T-cell (primary cell): ENCODE results near the gene RAB26. TPM values are rescaled to one million over a fixed set of nuclear protein-coding genes. Genes with fewer than 3 reads are reported as not detected.

ENCODE experiments used
- ATAC-seq, 4 experiments: fragments of 200-7000 bp in 3 of 4; fragments of 150-1000 bp in 1 of 4; cut with Tn5 transposase; replicated peaks in 1 of 4; 1 replicate in 3 of 4; 2 replicates in 1 of 4; pipeline ENCODE4 v1.10.0; 2021; ENCODE audit warnings: moderate library complexity in 3 of 4, mild to moderate bottlenecking in 2 of 4, moderate number of reproducible peaks in 1 of 4
- CTCF ChIA-PET, 2 donors: fragments of 300-600 bp; sonication (Branson Sonifier 250); formaldehyde crosslinking; loops; one replicate each; lab custom pipeline; 2022; ENCODE audit warnings: antibody characterized with exemption in 2 of 2; lab: Charles Lee
- POLR2A ChIA-PET, 2 donors: fragments of 300-600 bp; sonication (Branson Sonifier 250); formaldehyde crosslinking; loops; one replicate each; lab custom pipeline; 2022; ENCODE audit warnings: antibody characterized with exemption in 2 of 2; lab: Charles Lee
- DNase-seq, 35 experiments: peaks; one replicate each; pipeline versions ENCODE4 v3.0.0 to v3.0.0-alpha.2; 2013 to 2023
- H3K27ac ChIP-seq: one replicate; pipeline ENCODE4 v1.5.1; 2013; ENCODE audit warnings: low read length
- H3K27me3 ChIP-seq, 2 experiments: replicated peaks in 1 of 2; 1 replicate in 1 of 2; 2 replicates in 1 of 2; pipeline versions ENCODE4 v1.6.1 to v1.7.0; 2013; ENCODE audit warnings: low read length in 1 of 2, mixed read lengths in 1 of 2; ENCODE audit not compliant: control insufficient read depth in 2 of 2, insufficient read depth in 2 of 2; ENCODE audit errors: extremely low read depth in 1 of 2
- H3K36me3 ChIP-seq, 2 donors: 1 replicate in 1 of 2; 2 replicates in 1 of 2; pipeline versions ENCODE4 v1.6.1 to v1.7.0; 2013; ENCODE audit warnings: low read length in 1 of 2; ENCODE audit not compliant: control insufficient read depth in 2 of 2, insufficient read depth in 1 of 2; ENCODE audit errors: extremely low read depth in 1 of 2
- H3K4me1 ChIP-seq, 2 experiments: 1 replicate in 1 of 2; 2 replicates in 1 of 2; pipeline versions ENCODE4 v1.6.1 to v1.7.0; 2013; ENCODE audit warnings: low read length in 2 of 2, mixed read lengths in 1 of 2; ENCODE audit not compliant: insufficient read depth in 2 of 2, control insufficient read depth in 1 of 2; ENCODE audit errors: extremely low read depth in 1 of 2
- H3K4me3 ChIP-seq, 2 donors: 1 replicate in 1 of 2; 2 replicates in 1 of 2; pipeline versions ENCODE4 v1.5.1 to v1.7.0; 2013; ENCODE audit warnings: mild to moderate bottlenecking in 2 of 2, low read length in 1 of 2, moderate library complexity in 1 of 2; ENCODE audit not compliant: control insufficient read depth in 1 of 2; ENCODE audit errors: extremely low read depth in 1 of 2
- H3K9me3 ChIP-seq: 2 replicates; pipeline ENCODE4 v1.7.0; 2013
- H3K27ac Mint-ChIP-seq, 2 donors: one replicate each; pipeline ENCODE4 v1.8.0; 2020 to 2021; ENCODE audit warnings: mild to moderate bottlenecking in 2 of 2, mixed read lengths in 2 of 2
- H3K27me3 Mint-ChIP-seq, 2 donors: one replicate each; pipeline ENCODE4 v1.8.0; 2021 to 2022; ENCODE audit warnings: mixed read lengths in 2 of 2
- H3K36me3 Mint-ChIP-seq: one replicate; pipeline ENCODE4 v1.8.0; 2021; ENCODE audit warnings: mixed read lengths
- H3K4me1 Mint-ChIP-seq, 3 donors: one replicate each; pipeline ENCODE4 v1.8.0; 2020 to 2022; ENCODE audit warnings: mixed read lengths in 3 of 3, mild to moderate bottlenecking in 1 of 3
- H3K4me3 Mint-ChIP-seq, 3 donors: one replicate each; pipeline ENCODE4 v1.8.0; 2020 to 2022; ENCODE audit warnings: mild to moderate bottlenecking in 3 of 3, mixed read lengths in 3 of 3, moderate library complexity in 3 of 3
- H3K9me3 Mint-ChIP-seq, 3 donors: one replicate each; pipeline ENCODE4 v1.8.0; 2020 to 2022; ENCODE audit warnings: mixed read lengths in 3 of 3
- WGBS: methylation state at CpG from one replicate; pipeline ENCODE4 v1.1.5; 2013; ENCODE audit warnings: missing lambda C conversion rate; ENCODE audit not compliant: insufficient coverage; 5-methylcytosine and 5-hydroxymethylcytosine counted together
- total RNA-seq, 35 experiments: library from RNA in 6 of 35; stranded (reverse) in 6 of 35; fragments of 120-200 nt in 1 of 35; gene quantifications; one replicate each; pipeline versions ENCODE4 v1.2.1 to v1.2.4 and lab custom pipeline; 2013 to 2026

Gene RAB26
- total RNA-seq, 5 donors from 2014 or later (not counting 1 experiment from before 2014, with no cell fraction given), result 0.19 to 0.66 TPM; not detected in 3

GRCh38 chr16:2186064-2186463, 37.6 kb downstream of the RAB26 start:
- CTCF ChIA-PET, result no interaction called here
- H3K4me3 Mint-ChIP-seq, result no peak overlapping the region
- no peak for DNase-seq
- no peaks in the 10 kb centered on the region for H3K36me3 Mint-ChIP-seq
- H3K27me3 Mint-ChIP-seq, result no peaks in the 10 kb centered on the region
- H3K27ac Mint-ChIP-seq, result no peak overlapping the region
- no peak for ATAC-seq
- H3K4me3 ChIP-seq, result no peak overlapping the region
- no peak overlapping the region for H3K27ac ChIP-seq
- peaks cover 0 to 1% (median 0%) of the 10 kb centered on the region in 3 donors for H3K4me1 Mint-ChIP-seq
- H3K4me1 ChIP-seq, result peaks cover 0 to 3% of the 10 kb centered on the region in 2 experiments
- H3K9me3 Mint-ChIP-seq, result no peaks in the 10 kb centered on the region
- POLR2A ChIA-PET, result no interaction called here
- no peaks in the 10 kb centered on the region for H3K9me3 ChIP-seq
- H3K36me3 ChIP-seq, result no peaks in the 10 kb centered on the region
- WGBS, result 93% methylated on average over 8 of the region's 13 CpGs
- peaks cover 0 to 4% of the 10 kb centered on the region in 2 experiments for H3K27me3 ChIP-seq

- H3K4me3 Mint-ChIP-seq, result no peak overlapping the region
- CTCF ChIA-PET, result no interaction called here
- no peaks in the 10 kb centered on the region for H3K9me3 ChIP-seq
- H3K4me3 ChIP-seq, result no peak overlapping the region
- ATAC-seq, result no peak
- peaks cover 0 to 3% of the 10 kb centered on the region in 2 experiments for H3K4me1 ChIP-seq
- no peak overlapping the region for H3K27ac ChIP-seq
- peaks cover 0 to 4% of the 10 kb centered on the region in 2 experiments for H3K27me3 ChIP-seq
- H3K27me3 Mint-ChIP-seq, result no peaks in the 10 kb centered on the region
- H3K9me3 Mint-ChIP-seq, result no peaks in the 10 kb centered on the region
- H3K36me3 Mint-ChIP-seq, result no peaks in the 10 kb centered on the region
- POLR2A ChIA-PET, result no interaction called here
- WGBS, result 87% methylated on average over 17 of the region's 20 CpGs
- no peaks in the 10 kb centered on the region for H3K36me3 ChIP-seq
- no peak for DNase-seq
- no peak overlapping the region for H3K27ac Mint-ChIP-seq
- peaks cover 0 to 1% (median 0%) of the 10 kb centered on the region in 3 donors for H3K4me1 Mint-ChIP-seq
Observed at GRCh38 chr16:2186505-2186904, 38.1 kb downstream of the RAB26 start.

GRCh38 chr16:2187212-2187611, 38.8 kb downstream of the RAB26 start:
- H3K36me3 ChIP-seq, result no peaks in the 10 kb centered on the region
- DNase-seq (no peak), ATAC-seq (no peak)
- Mint-ChIP-seq H3K27ac (no peak overlapping the region), H3K36me3 (no peaks in the 10 kb centered on the region), H3K27me3 (no peaks in the 10 kb centered on the region), H3K9me3 (no peaks in the 10 kb centered on the region), H3K4me1 (no peaks in the 10 kb centered on the region), H3K4me3 (no peak overlapping the region)
- H3K4me3 ChIP-seq, result no peak overlapping the region
- 83% methylated on average over 15 of the region's 17 CpGs for WGBS
- no peaks in the 10 kb centered on the region for H3K9me3 ChIP-seq
- peaks cover 0 to 4% of the 10 kb centered on the region in 2 experiments for H3K27me3 ChIP-seq
- POLR2A ChIA-PET, result no interaction called here
- H3K27ac ChIP-seq, result no peak overlapping the region
- CTCF ChIA-PET, result no interaction called here
- H3K4me1 ChIP-seq, result peaks cover 0 to 2% of the 10 kb centered on the region in 2 experiments

GRCh38 chr16:2188395-2188794, 40.0 kb downstream of the RAB26 start:
- no peaks in the 10 kb centered on the region for H3K4me1 Mint-ChIP-seq
- WGBS, result 97% methylated on average over 4 of the region's 8 CpGs

GRCh38 chr16:2189252-2189893, 40.9 kb downstream of the RAB26 start:
- no peaks in the 10 kb centered on the region for H3K4me1 ChIP-seq
- H3K9me3 ChIP-seq, result no peaks in the 10 kb centered on the region
- no peaks in the 10 kb centered on the region for H3K9me3 Mint-ChIP-seq
- no peak overlapping the region for H3K4me3 ChIP-seq
- no peaks in the 10 kb centered on the region for H3K36me3 Mint-ChIP-seq
- no peak for DNase-seq
- ChIA-PET POLR2A (no interaction called here), CTCF (no interaction called here)
- no peak overlapping the region for H3K27ac ChIP-seq
- peaks cover 0 to 3% of the 10 kb centered on the region in 2 donors for H3K27me3 Mint-ChIP-seq
- WGBS, result 93% methylated on average over 17 of the region's 25 CpGs
- H3K27ac Mint-ChIP-seq, result no peak overlapping the region
- no peaks in the 10 kb centered on the region for H3K4me1 Mint-ChIP-seq
- H3K27me3 ChIP-seq, result peaks cover 0 to 15% of the 10 kb centered on the region in 2 experiments
- no peak for ATAC-seq
- H3K36me3 ChIP-seq, result no peaks in the 10 kb centered on the region
- H3K4me3 Mint-ChIP-seq, result no peak overlapping the region

More at GRCh38 chr16:2188395-2188794, 40.0 kb downstream of the RAB26 start:
- no peak overlapping the region for H3K27ac ChIP-seq
- Mint-ChIP-seq H3K36me3 (no peaks in the 10 kb centered on the region), H3K4me3 (no peak overlapping the region), H3K27ac (no peak overlapping the region), H3K9me3 (no peaks in the 10 kb centered on the region), H3K27me3 (no peaks in the 10 kb centered on the region)
- H3K4me1 ChIP-seq, result no peaks in the 10 kb centered on the region
- H3K4me3 ChIP-seq, result no peak overlapping the region
- ChIA-PET CTCF (no interaction called here), POLR2A (no interaction called here)
- no peak for DNase-seq
- no peaks in the 10 kb centered on the region for H3K36me3 ChIP-seq
- H3K27me3 ChIP-seq, result peaks cover 0 to 6% of the 10 kb centered on the region in 2 experiments
- no peaks in the 10 kb centered on the region for H3K9me3 ChIP-seq
- ATAC-seq, result no peak

GRCh38 chr16:2190002-2190658, 41.7 kb downstream of the RAB26 start:
- H3K36me3 Mint-ChIP-seq, result no peaks in the 10 kb centered on the region
- ChIA-PET CTCF (no interaction called here), POLR2A (interaction anchor here in 1 of 2 donors (0.7 kb wide), 1 partner anchor 251 kb away, joined by 5 read pairs; no protein-coding TSS in a partner anchor)
- no peak overlapping the region for H3K4me3 Mint-ChIP-seq
- no peaks in the 10 kb centered on the region for H3K9me3 Mint-ChIP-seq
- Histone ChIP-seq H3K27me3 (peaks cover 0 to 23% of the 10 kb centered on the region in 2 experiments), H3K9me3 (no peaks in the 10 kb centered on the region), H3K4me3 (no peak overlapping the region), H3K36me3 (no peaks in the 10 kb centered on the region), H3K4me1 (peaks cover 0 to 3% of the 10 kb centered on the region in 2 experiments), H3K27ac (no peak overlapping the region)
- 83% methylated on average over 17 of the region's 24 CpGs for WGBS
- peaks cover 5 to 8% of the 10 kb centered on the region in 2 donors for H3K27me3 Mint-ChIP-seq
- H3K27ac Mint-ChIP-seq, result no peak overlapping the region
- no peak for ATAC-seq
- peaks cover 0 to 5% (median 4%) of the 10 kb centered on the region in 3 donors for H3K4me1 Mint-ChIP-seq
- no peak for DNase-seq
